Neural cell (in vitro differentiated cells): ENCODE measurements around the gene SNX24.

Experiments
- EZH2 ChIP-seq: fragments of 200-600, 300-800 bp; shearing (Covaris generic), sonication (generic); IDR thresholded peaks from 2 replicates; pipeline ENCODE4 v1.6.1; 2014; ENCODE audit warnings: antibody characterized with exemption, low read length, borderline replicate concordance, mild to moderate bottlenecking; ENCODE audit not compliant: insufficient read depth, poor library complexity, severe bottlenecking
- TAF1 ChIP-seq: IDR thresholded peaks from 2 replicates; pipeline ENCODE4 v1.6.1; 2012; ENCODE audit warnings: low read depth
- TF ChIP-seq, protein P1 (sequence below): fragments of 450-650 bp; IDR thresholded peaks from 2 replicates; pipeline ENCODE4 v1.5.1; 2014; ENCODE audit warnings: antibody characterized with exemption, mild to moderate bottlenecking, moderate library complexity; ENCODE audit not compliant: poor library complexity, severe bottlenecking

DNA sequence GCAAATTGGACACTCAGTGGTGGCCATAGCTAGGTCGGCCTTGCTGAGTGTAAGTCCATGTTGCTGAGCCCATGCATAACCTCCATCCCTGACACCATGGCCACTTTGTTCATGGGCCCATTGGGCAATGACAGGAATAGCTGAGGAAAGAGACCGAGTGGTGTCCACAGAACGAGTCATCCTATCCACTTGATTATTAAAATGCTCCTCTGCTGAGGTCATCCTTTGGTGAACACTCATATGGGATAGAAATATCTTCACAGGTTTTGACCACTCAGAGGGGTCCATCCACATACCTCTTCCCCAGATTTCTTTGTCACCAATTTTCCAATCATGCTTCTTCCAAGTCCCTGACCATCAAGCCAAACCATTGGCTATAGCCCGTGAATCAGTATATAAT lies 127.5 kb downstream of the SNX24 start:
- TF ChIP-seq, protein P1, sequence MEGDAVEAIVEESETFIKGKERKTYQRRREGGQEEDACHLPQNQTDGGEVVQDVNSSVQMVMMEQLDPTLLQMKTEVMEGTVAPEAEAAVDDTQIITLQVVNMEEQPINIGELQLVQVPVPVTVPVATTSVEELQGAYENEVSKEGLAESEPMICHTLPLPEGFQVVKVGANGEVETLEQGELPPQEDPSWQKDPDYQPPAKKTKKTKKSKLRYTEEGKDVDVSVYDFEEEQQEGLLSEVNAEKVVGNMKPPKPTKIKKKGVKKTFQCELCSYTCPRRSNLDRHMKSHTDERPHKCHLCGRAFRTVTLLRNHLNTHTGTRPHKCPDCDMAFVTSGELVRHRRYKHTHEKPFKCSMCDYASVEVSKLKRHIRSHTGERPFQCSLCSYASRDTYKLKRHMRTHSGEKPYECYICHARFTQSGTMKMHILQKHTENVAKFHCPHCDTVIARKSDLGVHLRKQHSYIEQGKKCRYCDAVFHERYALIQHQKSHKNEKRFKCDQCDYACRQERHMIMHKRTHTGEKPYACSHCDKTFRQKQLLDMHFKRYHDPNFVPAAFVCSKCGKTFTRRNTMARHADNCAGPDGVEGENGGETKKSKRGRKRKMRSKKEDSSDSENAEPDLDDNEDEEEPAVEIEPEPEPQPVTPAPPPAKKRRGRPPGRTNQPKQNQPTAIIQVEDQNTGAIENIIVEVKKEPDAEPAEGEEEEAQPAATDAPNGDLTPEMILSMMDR = no peak
- TF ChIP-seq EZH2 (no peak), TAF1 (no peak)
